ENCODE data around the gene GAL3ST1.
"Not testable (repeated sequence)": the region's sequence is repeated elsewhere in the genome, so short reads cannot be mapped to it uniquely, and the experiment has no call there.

The GAL3ST1 gene

GRCh38 chr22:30596199-30596598 lies 21.7 kb upstream of the GAL3ST1 start:
- DNase-seq: no peak

DNA sequence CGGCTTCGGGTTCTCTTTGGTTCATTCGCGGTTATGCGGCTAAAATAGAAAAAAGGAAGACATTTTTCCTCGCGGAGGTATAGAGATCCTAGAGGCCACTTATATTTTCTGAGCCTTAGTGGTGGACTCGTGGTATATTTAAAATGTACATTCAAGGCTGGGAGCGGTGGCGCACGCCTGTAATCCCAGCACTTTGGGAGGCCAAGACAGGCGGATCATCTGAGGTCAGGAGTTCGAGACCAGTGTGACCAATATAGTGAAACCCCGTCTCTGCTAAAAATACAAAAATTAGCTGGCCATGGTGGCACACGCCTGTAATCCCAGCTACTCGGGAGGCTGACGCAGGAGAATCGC lies 17.9 kb upstream of the GAL3ST1 start:
- DNase-seq: not testable (repeated sequence)

GRCh38 chr22:30591588-30592359 lies 17.3 kb upstream of the GAL3ST1 start, which contains the start of gene PES1:
TSS of gene PES1 (minus strand) at chr22:30591910. CDS start at chr22:30591833, 77 bp downstream.
- peak; percentile 99 for DNase-seq

GRCh38 chr22:30591191-30591587 lies 16.7 kb upstream of the GAL3ST1 start:
- DNase-seq: peak; percentile 25

GRCh38 chr22:30586414-30586813 lies 11.9 kb upstream of the GAL3ST1 start:
- no peak for DNase-seq

- DNase-seq: no peak
These were observed 10.0 kb upstream of the GAL3ST1 start for GRCh38 chr22:30584441-30584840.

- no peak for DNase-seq
These were observed 8.5 kb upstream of the GAL3ST1 start for GRCh38 chr22:30582788-30583545.

- DNase-seq: no peak
These were observed 7.6 kb upstream of the GAL3ST1 start for GRCh38 chr22:30582051-30582450.

GRCh38 chr22:30580896-30581295 lies 6.4 kb upstream of the GAL3ST1 start:
- DNase-seq: no peak

GRCh38 chr22:30578481-30578880 lies 4.0 kb upstream of the GAL3ST1 start:
- DNase-seq: no peak

- DNase-seq: no peak
These were observed 1.4 kb upstream of the GAL3ST1 start for GRCh38 chr22:30575859-30576258.

DNA sequence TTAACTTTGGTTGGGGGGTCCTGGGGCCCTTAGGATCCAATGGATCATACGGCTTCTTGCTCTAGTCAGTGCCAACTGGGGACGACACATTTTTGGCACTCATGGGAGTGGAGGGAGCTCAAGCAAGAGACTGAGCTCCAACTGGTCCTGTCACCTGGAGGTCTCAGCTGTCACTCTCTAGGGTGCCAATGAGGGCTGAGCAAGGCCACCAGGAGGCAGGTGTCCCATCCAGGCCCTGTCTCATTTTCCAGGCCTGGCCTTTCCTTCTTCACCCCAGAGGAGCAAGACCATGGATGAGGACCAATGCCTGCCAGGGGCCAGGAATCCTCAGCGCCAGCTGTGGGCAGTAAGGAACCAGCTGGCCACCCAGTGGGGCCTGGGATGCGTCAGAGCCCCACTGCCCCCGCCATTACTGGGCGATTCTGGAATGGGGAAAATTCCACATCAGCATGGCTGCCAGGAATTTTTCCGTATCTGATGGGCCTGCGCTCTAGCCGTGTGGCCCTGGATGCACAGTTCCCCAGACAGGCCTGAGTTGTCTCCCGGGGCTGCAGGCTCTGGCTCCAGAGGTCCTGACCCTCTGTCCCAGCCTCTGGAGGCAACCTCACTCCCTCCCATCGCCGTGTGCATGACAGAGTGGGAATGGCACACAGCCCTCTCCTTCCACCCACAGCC lies 669 bp upstream of the GAL3ST1 start:
- DNase-seq: peak; percentile 68

DNA sequence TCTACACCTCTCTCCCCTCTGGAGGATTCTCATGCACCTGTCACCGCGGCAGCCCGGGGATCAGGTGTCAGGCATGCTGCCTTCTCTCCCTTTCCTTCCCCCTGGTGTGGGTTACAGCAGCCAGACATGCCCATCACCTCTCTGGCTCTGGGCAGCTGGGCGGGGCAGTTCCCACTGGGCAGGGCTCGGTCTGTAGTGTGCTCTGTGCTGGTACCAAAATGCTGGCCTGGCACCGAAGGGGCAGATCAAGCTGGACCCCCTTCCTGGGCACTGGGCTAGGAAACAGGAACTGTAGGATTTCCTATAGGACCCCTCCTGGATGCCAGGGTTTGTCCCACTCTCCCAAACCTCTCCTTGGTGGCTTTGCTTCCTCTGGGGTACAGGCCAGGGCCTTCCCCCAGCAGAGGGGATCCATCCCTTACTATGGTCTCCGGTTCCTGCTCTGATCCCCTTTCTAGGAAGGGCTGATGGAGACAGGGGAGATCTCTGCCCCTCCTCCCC lies 821 bp downstream of the GAL3ST1 start:
- no peak for DNase-seq

GRCh38 chr22:30572840-30573593 lies 1.4 kb downstream of the GAL3ST1 start:
- no peak for DNase-seq

DNA sequence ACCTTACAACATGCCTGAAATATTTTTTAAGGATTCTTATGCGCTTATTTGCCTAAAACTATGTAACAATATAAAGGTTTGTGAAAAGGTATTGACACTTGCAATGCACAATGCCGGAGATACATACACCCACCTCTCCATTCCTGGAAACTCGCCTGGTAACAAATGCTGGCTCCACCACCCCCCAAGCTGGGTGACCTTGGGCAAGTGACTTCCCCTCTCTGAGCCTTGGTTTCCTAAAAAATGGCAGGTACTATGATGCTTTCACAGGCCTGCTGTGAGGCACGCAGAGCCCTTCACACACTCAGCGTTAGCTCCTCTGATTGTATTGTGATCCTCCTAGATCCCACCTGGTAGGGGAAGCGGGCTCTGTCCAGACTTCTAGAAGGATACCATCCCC lies 2.3 kb downstream of the GAL3ST1 start:
- no peak for DNase-seq

DNA sequence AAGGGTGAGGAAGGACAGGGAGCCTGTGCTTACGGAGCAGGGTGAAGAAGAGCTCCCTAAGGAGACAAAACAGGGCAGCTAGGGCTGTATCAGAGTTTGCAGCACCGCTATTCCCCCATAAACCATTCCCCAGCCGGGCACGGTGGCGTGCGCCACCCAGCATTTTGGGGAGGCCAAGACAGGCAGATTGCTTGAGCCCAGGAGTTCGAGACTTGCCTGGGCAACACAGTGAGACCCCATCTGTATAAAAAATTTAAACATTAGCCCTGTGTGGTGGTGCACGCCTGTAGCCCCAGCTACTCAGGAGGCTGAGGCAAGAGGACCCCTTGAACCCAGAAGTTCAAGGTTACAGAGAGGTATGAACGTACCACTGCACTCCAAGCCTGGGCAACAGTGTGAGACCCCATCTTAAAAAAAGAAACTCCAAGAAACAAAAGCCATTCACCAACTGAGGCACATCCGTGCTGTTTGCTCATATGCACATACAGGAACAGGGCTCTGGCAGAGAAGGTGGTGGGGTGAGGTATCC lies 4.7 kb downstream of the GAL3ST1 start:
- DNase-seq: no peak

DNA sequence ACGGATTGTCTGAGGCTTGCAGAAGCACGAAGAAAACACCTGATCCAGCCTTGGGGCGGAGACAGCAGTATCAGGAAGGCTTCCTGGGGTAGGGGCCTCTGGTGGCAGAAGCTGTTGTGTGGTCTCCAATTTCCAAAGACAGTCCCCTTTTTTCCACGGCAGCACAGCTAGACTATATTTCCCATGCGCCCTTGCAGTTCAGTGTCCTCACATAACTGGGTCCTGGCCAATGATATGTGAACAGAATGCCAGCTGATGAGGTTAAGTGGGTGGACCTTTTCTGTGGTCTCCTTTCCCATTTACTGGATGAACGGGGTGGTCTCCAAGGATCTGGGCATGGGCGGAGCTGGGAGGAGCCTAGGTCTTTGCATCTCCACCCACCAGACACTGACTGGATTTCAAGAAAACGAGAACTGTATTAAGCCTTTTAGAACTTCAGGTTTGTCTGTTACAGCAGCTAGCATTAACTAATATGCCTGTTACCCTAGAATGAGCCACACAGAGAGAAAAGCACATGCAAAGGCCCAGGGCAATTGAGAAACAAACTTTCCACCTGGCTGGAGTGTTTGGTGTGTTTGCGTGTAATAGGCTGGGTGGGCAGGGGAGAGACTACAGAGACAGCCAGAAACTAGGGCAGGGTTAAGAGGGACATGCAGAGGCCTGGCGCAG lies 6.2 kb downstream of the GAL3ST1 start:
- DNase-seq: no peak

GRCh38 chr22:30567277-30567676 lies 7.2 kb downstream of the GAL3ST1 start:
- not testable (repeated sequence) for DNase-seq

DNA sequence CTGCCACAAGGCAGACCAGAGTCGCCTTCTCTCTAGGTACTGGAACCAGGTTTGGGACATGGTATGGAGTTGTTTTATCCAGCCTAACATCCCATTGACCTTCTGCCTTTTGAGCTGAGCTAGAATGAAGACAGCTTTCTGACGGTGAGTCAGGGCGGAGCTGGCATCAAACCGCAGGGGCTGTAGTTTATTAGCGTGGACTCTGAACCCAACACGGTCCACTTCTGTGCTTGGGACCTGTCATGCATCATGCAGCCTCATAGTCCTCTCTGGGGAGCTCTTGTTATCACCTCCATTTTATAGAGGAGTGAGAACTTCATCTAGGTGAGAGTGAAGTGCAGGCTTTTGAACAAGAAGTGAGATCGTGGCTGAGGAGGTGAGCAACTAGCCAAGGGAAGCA lies 8.3 kb downstream of the GAL3ST1 start:
- no peak for DNase-seq

DNA sequence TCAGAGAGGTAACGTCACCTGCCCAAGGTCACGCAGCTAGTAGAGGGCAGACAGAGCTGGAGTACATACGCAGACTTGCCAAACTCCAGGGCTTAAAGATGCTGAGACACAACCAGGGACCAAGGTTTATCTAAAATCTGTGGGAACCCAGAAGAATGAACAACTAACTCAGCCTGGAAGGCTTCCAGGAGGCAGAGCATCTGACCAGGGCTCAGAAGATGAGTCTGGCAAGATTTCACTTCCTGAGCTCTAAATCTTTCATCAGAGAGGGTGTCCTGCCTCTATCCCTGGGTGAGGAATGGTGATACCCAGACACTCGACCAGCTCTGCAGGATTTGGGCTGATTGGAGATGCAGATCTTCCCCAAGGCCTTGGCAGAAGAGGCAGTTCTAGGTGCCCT lies 9.1 kb downstream of the GAL3ST1 start:
- DNase-seq: peak; percentile 11

DNA sequence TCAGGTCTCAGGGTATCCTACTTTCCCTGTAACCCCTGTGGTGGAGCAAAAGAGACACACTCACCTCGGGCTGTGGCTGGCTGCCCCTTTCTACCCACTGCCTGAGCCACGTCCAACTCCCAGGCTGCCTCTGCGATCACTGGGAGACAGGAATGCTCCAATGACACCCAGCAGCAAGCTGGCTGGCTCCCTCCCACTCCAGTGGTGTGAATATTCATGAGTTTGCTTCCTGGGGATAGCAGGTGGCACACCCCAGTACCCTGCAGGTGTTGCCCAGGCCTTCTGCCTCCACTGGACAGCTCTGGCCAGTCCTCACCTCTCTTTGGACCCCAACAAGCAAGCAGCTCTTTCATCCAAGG lies 9.7 kb downstream of the GAL3ST1 start:
- DNase-seq: no peak
